NCI-H146 treated with DMSO at 0.1 percent for 48 hours (cell line): ENCODE measurements around the gene CEP350.

Experiments
- DNase-seq: peaks from one replicate; lab custom pipeline; 2025; ENCODE audit not compliant: unreplicated experiment; lab: John Stamatoyannopoulos, UW

The CEP350 gene

GRCh38 chr1:179954493-179955286 lies at the start of gene CEP350:
Gene CEP350, plus strand, starts transcription at chr1:179954810. Its CDS starts 31,372 bp downstream, at chr1:179986182.
- peak; percentile 97 for DNase-seq

- DNase-seq = no peak
Measured at GRCh38 chr1:179910934-179911333, 43.7 kb upstream of the CEP350 start.

- no peak for DNase-seq
Measured at GRCh38 chr1:179911812-179912211, 42.8 kb upstream of the CEP350 start.

GRCh38 chr1:179917601-179918429 lies 36.8 kb upstream of the CEP350 start:
- DNase-seq = no peak

- no peak for DNase-seq
Measured at GRCh38 chr1:179921472-179921871, 33.1 kb upstream of the CEP350 start.

GRCh38 chr1:179921981-179922872 lies 32.4 kb upstream of the CEP350 start:
- no peak for DNase-seq

- no peak for DNase-seq
Measured at GRCh38 chr1:179923029-179923428, 31.6 kb upstream of the CEP350 start.

- DNase-seq = no peak
Measured at GRCh38 chr1:179924268-179924667, 30.3 kb upstream of the CEP350 start.

GRCh38 chr1:179925302-179925701 lies 29.3 kb upstream of the CEP350 start:
- no peak for DNase-seq

- DNase-seq = no peak
Measured at GRCh38 chr1:179925922-179926849, 28.4 kb upstream of the CEP350 start.

- no peak for DNase-seq
Measured at GRCh38 chr1:179926850-179927205, 27.8 kb upstream of the CEP350 start.

- DNase-seq = no peak
Measured at GRCh38 chr1:179929955-179930798, 24.4 kb upstream of the CEP350 start.

- no peak for DNase-seq
Measured at GRCh38 chr1:179930867-179931266, 23.7 kb upstream of the CEP350 start.

- DNase-seq = no peak
Measured at GRCh38 chr1:179933219-179933618, 21.4 kb upstream of the CEP350 start.

GRCh38 chr1:179935909-179936496 lies 18.6 kb upstream of the CEP350 start:
- DNase-seq = no peak

- no peak for DNase-seq
Measured at GRCh38 chr1:179937668-179938254, 16.8 kb upstream of the CEP350 start.

- DNase-seq = no peak
Measured at GRCh38 chr1:179938752-179939151, 15.9 kb upstream of the CEP350 start.

- no peak for DNase-seq
Measured at GRCh38 chr1:179939941-179940340, 14.7 kb upstream of the CEP350 start.
